Measurements from ENCODE around the gene AHCYL2.
"Not testable (repeated sequence)": the region's sequence is repeated elsewhere in the genome, so short reads cannot be mapped to it uniquely, and the experiment has no call there.

AHCYL2 gene

GRCh38 chr7:129295015-129295423 lies 70.2 kb downstream of the AHCYL2 start:
- Histone ChIP-seq H3K4me1 (ENCODE audit: control insufficient read depth, insufficient read depth, low read length) (no peaks in the 10 kb centered on the region), H3K27me3 (ENCODE audit: control insufficient read depth, insufficient read depth, low read length) (no peaks in the 10 kb centered on the region), H3K36me3 (ENCODE audit: control insufficient read depth, insufficient read depth, low read length) (no peaks in the 10 kb centered on the region), H3K9me3 (ENCODE audit: control insufficient read depth, insufficient read depth, low read depth, low read length) (no peaks in the 10 kb centered on the region), H3K9ac (ENCODE audit: low read length) (no peak overlapping the region), H3K27ac (ENCODE audit: low read depth, low read length) (no peak overlapping the region), H3K4me3 (ENCODE audit: low read depth, low read length) (no peak overlapping the region)

DNA sequence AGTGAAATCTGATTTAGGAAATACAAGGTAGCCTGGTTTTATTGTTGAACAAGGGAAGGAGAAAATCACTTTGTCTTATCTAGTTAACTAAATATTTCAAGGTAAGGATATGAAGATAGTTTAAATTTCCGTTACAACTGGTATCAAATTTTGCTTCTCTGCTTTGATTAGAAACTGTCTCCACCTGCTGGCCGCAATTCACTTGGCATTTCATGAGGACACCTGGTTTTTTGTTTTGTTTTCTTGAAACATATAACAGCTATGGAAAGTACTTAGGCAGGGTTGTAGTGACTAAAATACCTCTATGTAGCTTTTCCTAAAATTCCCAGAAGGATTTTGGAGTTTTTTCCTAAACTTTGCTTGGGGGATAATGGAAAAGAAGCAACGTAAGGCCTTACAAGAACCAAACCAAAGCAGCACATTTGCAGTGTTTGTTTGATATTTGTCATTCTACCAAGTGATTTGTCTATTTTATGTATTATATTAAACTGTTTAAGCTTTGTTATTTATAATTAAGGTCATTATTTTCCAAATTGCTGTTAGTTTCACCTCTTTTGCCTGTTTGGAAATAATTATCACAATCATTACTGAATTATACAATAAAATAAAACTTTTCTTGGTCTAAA lies 73.6 kb downstream of the AHCYL2 start:
- Histone ChIP-seq H3K36me3 (ENCODE audit: control insufficient read depth, insufficient read depth, low read length) (no peaks in the 10 kb centered on the region), H3K9ac (ENCODE audit: low read length) (no peak overlapping the region), H3K4me1 (ENCODE audit: control insufficient read depth, insufficient read depth, low read length) (no peaks in the 10 kb centered on the region), H3K9me3 (ENCODE audit: control insufficient read depth, insufficient read depth, low read depth, low read length) (peaks cover 7% of the 10 kb centered on the region; the same call in 1 of the 2 replicates), H3K27me3 (ENCODE audit: control insufficient read depth, insufficient read depth, low read length) (no peaks in the 10 kb centered on the region), H3K4me3 (ENCODE audit: low read depth, low read length) (no peak overlapping the region), H3K27ac (ENCODE audit: low read depth, low read length) (no peak overlapping the region)

GRCh38 chr7:129299889-129300288 lies 75.1 kb downstream of the AHCYL2 start:
- H3K9me3 ChIP-seq (ENCODE audit: control insufficient read depth, insufficient read depth, low read depth, low read length), result peaks cover 7% of the 10 kb centered on the region; the same call in 1 of the 2 replicates
- no peak overlapping the region for H3K9ac ChIP-seq (ENCODE audit: low read length)
- H3K36me3 ChIP-seq (ENCODE audit: control insufficient read depth, insufficient read depth, low read length), result no peaks in the 10 kb centered on the region
- H3K27me3 ChIP-seq (ENCODE audit: control insufficient read depth, insufficient read depth, low read length), result no peaks in the 10 kb centered on the region
- no peak overlapping the region for H3K27ac ChIP-seq (ENCODE audit: low read depth, low read length)
- no peak overlapping the region for H3K4me3 ChIP-seq (ENCODE audit: low read depth, low read length)
- H3K4me1 ChIP-seq (ENCODE audit: control insufficient read depth, insufficient read depth, low read length), result no peaks in the 10 kb centered on the region

GRCh38 chr7:129300299-129300698 lies 75.5 kb downstream of the AHCYL2 start:
- not testable (repeated sequence) for H3K4me1 ChIP-seq (ENCODE audit: control insufficient read depth, insufficient read depth, low read length); H3K27ac ChIP-seq (ENCODE audit: low read depth, low read length); H3K9me3 ChIP-seq (ENCODE audit: control insufficient read depth, insufficient read depth, low read depth, low read length); H3K27me3 ChIP-seq (ENCODE audit: control insufficient read depth, insufficient read depth, low read length); H3K36me3 ChIP-seq (ENCODE audit: control insufficient read depth, insufficient read depth, low read length); H3K4me3 ChIP-seq (ENCODE audit: low read depth, low read length); H3K9ac ChIP-seq (ENCODE audit: low read length)

DNA sequence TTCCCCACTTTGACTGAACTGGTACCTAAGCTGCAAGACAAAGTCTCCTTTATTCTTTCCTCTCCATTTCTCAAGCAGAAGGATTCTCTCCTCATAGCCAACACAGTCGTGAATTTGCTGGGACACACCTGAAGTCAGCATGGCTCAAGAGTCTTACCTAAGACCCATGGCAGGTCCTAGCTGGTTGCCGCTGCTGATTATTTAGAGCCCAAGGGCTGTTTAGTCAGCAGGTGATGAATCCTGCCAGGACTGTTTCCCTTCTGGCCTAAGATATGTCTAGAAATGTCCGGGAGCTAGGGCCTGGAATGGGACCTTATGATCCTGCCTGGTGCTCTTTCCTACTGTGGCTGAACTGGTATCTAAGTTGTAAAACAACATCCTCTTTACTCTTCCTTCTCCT lies 82.8 kb downstream of the AHCYL2 start:
- Histone ChIP-seq H3K9ac (ENCODE audit: low read length) (no peak overlapping the region), H3K4me1 (ENCODE audit: control insufficient read depth, insufficient read depth, low read length) (no peaks in the 10 kb centered on the region), H3K9me3 (ENCODE audit: control insufficient read depth, insufficient read depth, low read depth, low read length) (no peaks in the 10 kb centered on the region), H3K27me3 (ENCODE audit: control insufficient read depth, insufficient read depth, low read length) (no peaks in the 10 kb centered on the region), H3K4me3 (ENCODE audit: low read depth, low read length) (no peak overlapping the region), H3K27ac (ENCODE audit: low read depth, low read length) (no peak overlapping the region), H3K36me3 (ENCODE audit: control insufficient read depth, insufficient read depth, low read length) (no peaks in the 10 kb centered on the region)

DNA sequence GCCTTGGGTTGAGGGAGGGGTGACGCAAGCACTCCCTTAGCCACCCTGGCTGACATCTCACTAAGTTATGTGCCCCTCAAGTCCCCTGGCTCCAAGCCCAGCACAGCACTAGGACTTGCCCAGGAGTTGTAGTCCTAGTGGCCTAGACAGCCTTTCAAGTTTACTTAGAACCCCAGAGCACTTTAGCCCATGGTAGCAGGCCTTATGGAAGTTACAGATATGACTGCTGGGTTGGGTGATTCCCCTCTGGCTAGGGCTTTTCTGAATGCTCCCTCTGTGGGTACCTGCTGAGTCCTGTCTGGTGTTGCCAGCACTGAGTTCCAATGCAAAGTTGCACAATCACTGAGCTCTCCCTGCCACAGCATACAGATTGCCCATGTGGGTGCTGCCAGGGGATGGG lies 83.2 kb downstream of the AHCYL2 start:
- no peaks in the 10 kb centered on the region for H3K9me3 ChIP-seq (ENCODE audit: control insufficient read depth, insufficient read depth, low read depth, low read length)
- no peak overlapping the region for H3K9ac ChIP-seq (ENCODE audit: low read length)
- H3K27me3 ChIP-seq (ENCODE audit: control insufficient read depth, insufficient read depth, low read length), result no peaks in the 10 kb centered on the region
- H3K36me3 ChIP-seq (ENCODE audit: control insufficient read depth, insufficient read depth, low read length), result no peaks in the 10 kb centered on the region
- no peaks in the 10 kb centered on the region for H3K4me1 ChIP-seq (ENCODE audit: control insufficient read depth, insufficient read depth, low read length)
- H3K4me3 ChIP-seq (ENCODE audit: low read depth, low read length), result no peak overlapping the region
- no peak overlapping the region for H3K27ac ChIP-seq (ENCODE audit: low read depth, low read length)

GRCh38 chr7:129311429-129311828 lies 86.6 kb downstream of the AHCYL2 start:
- H3K4me3 ChIP-seq (ENCODE audit: low read depth, low read length), result no peak overlapping the region
- H3K9ac ChIP-seq (ENCODE audit: low read length), result no peak overlapping the region

GRCh38 chr7:129313282-129313681 lies 88.5 kb downstream of the AHCYL2 start:
- no peak overlapping the region for H3K27ac ChIP-seq (ENCODE audit: low read depth, low read length)
- H3K36me3 ChIP-seq (ENCODE audit: control insufficient read depth, insufficient read depth, low read length), result no peaks in the 10 kb centered on the region
- no peaks in the 10 kb centered on the region for H3K27me3 ChIP-seq (ENCODE audit: control insufficient read depth, insufficient read depth, low read length)
- H3K9me3 ChIP-seq (ENCODE audit: control insufficient read depth, insufficient read depth, low read depth, low read length), result no peaks in the 10 kb centered on the region
- H3K4me1 ChIP-seq (ENCODE audit: control insufficient read depth, insufficient read depth, low read length), result no peaks in the 10 kb centered on the region
- H3K4me3 ChIP-seq (ENCODE audit: low read depth, low read length), result no peak overlapping the region
- no peak overlapping the region for H3K9ac ChIP-seq (ENCODE audit: low read length)

More at GRCh38 chr7:129311429-129311828, 86.6 kb downstream of the AHCYL2 start:
- no peaks in the 10 kb centered on the region for H3K36me3 ChIP-seq (ENCODE audit: control insufficient read depth, insufficient read depth, low read length)
- no peaks in the 10 kb centered on the region for H3K9me3 ChIP-seq (ENCODE audit: control insufficient read depth, insufficient read depth, low read depth, low read length)
- H3K27ac ChIP-seq (ENCODE audit: low read depth, low read length), result no peak overlapping the region
- no peaks in the 10 kb centered on the region for H3K4me1 ChIP-seq (ENCODE audit: control insufficient read depth, insufficient read depth, low read length)
- no peaks in the 10 kb centered on the region for H3K27me3 ChIP-seq (ENCODE audit: control insufficient read depth, insufficient read depth, low read length)

- Histone ChIP-seq H3K27ac (ENCODE audit: low read depth, low read length) (no peak overlapping the region), H3K27me3 (ENCODE audit: control insufficient read depth, insufficient read depth, low read length) (no peaks in the 10 kb centered on the region), H3K9me3 (ENCODE audit: control insufficient read depth, insufficient read depth, low read depth, low read length) (no peaks in the 10 kb centered on the region), H3K36me3 (ENCODE audit: control insufficient read depth, insufficient read depth, low read length) (no peaks in the 10 kb centered on the region), H3K9ac (ENCODE audit: low read length) (no peak overlapping the region), H3K4me3 (ENCODE audit: low read depth, low read length) (no peak overlapping the region), H3K4me1 (ENCODE audit: control insufficient read depth, insufficient read depth, low read length) (no peaks in the 10 kb centered on the region)
Measured at GRCh38 chr7:129315960-129316359, 91.1 kb downstream of the AHCYL2 start.

- no peaks in the 10 kb centered on the region for H3K27me3 ChIP-seq (ENCODE audit: control insufficient read depth, insufficient read depth, low read length)
- no peaks in the 10 kb centered on the region for H3K36me3 ChIP-seq (ENCODE audit: control insufficient read depth, insufficient read depth, low read length)
- H3K4me3 ChIP-seq (ENCODE audit: low read depth, low read length), result no peak overlapping the region
- H3K9ac ChIP-seq (ENCODE audit: low read length), result no peak overlapping the region
- no peaks in the 10 kb centered on the region for H3K9me3 ChIP-seq (ENCODE audit: control insufficient read depth, insufficient read depth, low read depth, low read length)
- no peaks in the 10 kb centered on the region for H3K4me1 ChIP-seq (ENCODE audit: control insufficient read depth, insufficient read depth, low read length)
- H3K27ac ChIP-seq (ENCODE audit: low read depth, low read length), result no peak overlapping the region
Measured at GRCh38 chr7:129317450-129317849, 92.6 kb downstream of the AHCYL2 start.

DNA sequence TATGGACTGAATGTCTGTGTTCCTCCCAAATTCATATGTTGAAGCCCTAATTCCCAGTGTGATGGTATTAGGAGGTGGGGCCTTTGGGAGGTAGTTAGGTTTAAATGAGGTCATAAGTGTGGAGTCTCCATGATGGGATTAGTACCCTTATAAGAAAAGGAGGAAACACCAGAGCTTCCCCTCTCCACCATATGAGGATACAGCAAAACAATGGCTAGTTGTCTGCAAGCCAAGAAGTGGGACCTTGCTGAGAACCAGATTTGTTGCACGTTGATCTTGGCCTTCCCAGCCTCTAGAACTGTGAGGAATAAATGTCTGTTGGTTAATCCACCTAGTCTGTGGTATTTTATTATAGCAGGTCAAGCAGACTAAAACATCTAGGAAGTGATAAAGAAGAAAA lies 102.2 kb downstream of the AHCYL2 start:
- Histone ChIP-seq H3K9ac (ENCODE audit: low read length) (no peak overlapping the region), H3K9me3 (ENCODE audit: control insufficient read depth, insufficient read depth, low read depth, low read length) (peaks cover 6% of the 10 kb centered on the region; the same call in 1 of the 2 replicates), H3K4me1 (ENCODE audit: control insufficient read depth, insufficient read depth, low read length) (no peaks in the 10 kb centered on the region), H3K27me3 (ENCODE audit: control insufficient read depth, insufficient read depth, low read length) (no peaks in the 10 kb centered on the region), H3K36me3 (ENCODE audit: control insufficient read depth, insufficient read depth, low read length) (no peaks in the 10 kb centered on the region), H3K27ac (ENCODE audit: low read depth, low read length) (no peak overlapping the region), H3K4me3 (ENCODE audit: low read depth, low read length) (no peak overlapping the region)

Measured in HUES6 (cell line).